CD4-positive, alpha-beta T cell treated with Interleukin-15 for 4 hours (primary cell): ENCODE results near the gene CABP7.

Source experiments
- DNase-seq: peaks from one replicate; pipeline ENCODE4 v3.0.0-alpha.2; 2020; ENCODE audit warnings: low spot score

Gene CABP7

GRCh38 chr22:29723766-29724165 lies 4.0 kb downstream of the CABP7 start:
- no peak for DNase-seq

GRCh38 chr22:29724843-29725242 lies 5.0 kb downstream of the CABP7 start:
- DNase-seq = no peak

- DNase-seq = no peak
Observed at GRCh38 chr22:29726106-29726505, 6.3 kb downstream of the CABP7 start.

GRCh38 chr22:29726512-29727130 lies 6.8 kb downstream of the CABP7 start:
- no peak for DNase-seq

GRCh38 chr22:29727131-29727523 lies 7.3 kb downstream of the CABP7 start:
- DNase-seq = no peak

GRCh38 chr22:29729161-29729560 lies 9.4 kb downstream of the CABP7 start:
- no peak for DNase-seq

- DNase-seq = no peak
Observed at GRCh38 chr22:29731058-29731850, 11.5 kb downstream of the CABP7 start.

- DNase-seq = no peak
Observed at GRCh38 chr22:29732883-29733282, 13.1 kb downstream of the CABP7 start.

GRCh38 chr22:29733362-29734201 lies 13.8 kb downstream of the CABP7 start:
- DNase-seq = no peak

GRCh38 chr22:29734406-29734805 lies 14.6 kb downstream of the CABP7 start:
- no peak for DNase-seq

GRCh38 chr22:29734838-29735237 lies 15.0 kb downstream of the CABP7 start:
- no peak for DNase-seq

- no peak for DNase-seq
Observed at GRCh38 chr22:29735416-29735815, 15.6 kb downstream of the CABP7 start.

GRCh38 chr22:29737251-29738117 lies 17.7 kb downstream of the CABP7 start:
- DNase-seq = no peak

- no peak for DNase-seq
Observed at GRCh38 chr22:29738118-29738815, 18.5 kb downstream of the CABP7 start.

- no peak for DNase-seq
Observed at GRCh38 chr22:29739346-29739875, 19.6 kb downstream of the CABP7 start.

GRCh38 chr22:29740216-29740615 lies 20.4 kb downstream of the CABP7 start:
- DNase-seq = no peak

- no peak for DNase-seq
Observed at GRCh38 chr22:29741926-29742325, 22.1 kb downstream of the CABP7 start.

GRCh38 chr22:29742326-29742725 lies 22.5 kb downstream of the CABP7 start:
- no peak for DNase-seq

GRCh38 chr22:29744902-29745301 lies 25.1 kb downstream of the CABP7 start:
- DNase-seq = no peak

GRCh38 chr22:29747832-29748231 lies 28.0 kb downstream of the CABP7 start:
- DNase-seq = no peak
